Peyer's patch (tissue), 4 donors: ENCODE data around the gene FOXI1.

Experiments
- POLR2A ChIP-seq, 2 donors: fragments of 450-650 bp; IDR thresholded peaks; one replicate each; pipeline ENCODE4 v1.5.1; 2017; ENCODE audit warnings: antibody characterized with exemption in 2 of 2, mild to moderate bottlenecking in 2 of 2, moderate library complexity in 2 of 2
- TF ChIP-seq, protein P1 (sequence below), 6 experiments: fragments of 450-650 bp in 4 of 6; fragments of 200-600 bp in 2 of 6; sonication (generic) in 1 of 6; IDR thresholded peaks; one replicate each; pipeline ENCODE4 v1.5.1; 2017 to 2019; ENCODE audit warnings: antibody characterized with exemption in 6 of 6, mild to moderate bottlenecking in 3 of 6, moderate library complexity in 1 of 6

DNA sequence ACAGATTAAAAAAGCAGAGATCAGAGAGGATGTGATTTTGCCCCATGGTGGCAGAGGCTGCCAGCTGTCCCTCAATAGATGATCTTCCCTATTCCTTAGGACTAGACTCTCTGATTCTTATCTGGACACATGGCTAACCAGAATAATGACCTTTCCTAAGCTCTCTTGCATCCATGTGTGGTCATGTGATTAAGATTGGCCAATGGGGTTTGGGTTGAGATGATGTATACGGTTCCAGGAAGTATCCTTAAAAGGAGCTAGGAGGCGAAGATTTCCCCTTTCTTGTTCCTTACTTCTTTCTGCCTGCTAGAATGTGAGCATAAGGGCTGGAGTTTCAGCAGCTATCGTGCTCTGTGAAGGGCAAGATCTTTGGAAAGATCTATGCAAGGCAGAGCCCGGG, 39.8 kb downstream of the FOXI1 start:
- no peak for TF ChIP-seq POLR2A (IDR thresholded peaks at IDR 0.05)
- TF ChIP-seq, protein P1, sequence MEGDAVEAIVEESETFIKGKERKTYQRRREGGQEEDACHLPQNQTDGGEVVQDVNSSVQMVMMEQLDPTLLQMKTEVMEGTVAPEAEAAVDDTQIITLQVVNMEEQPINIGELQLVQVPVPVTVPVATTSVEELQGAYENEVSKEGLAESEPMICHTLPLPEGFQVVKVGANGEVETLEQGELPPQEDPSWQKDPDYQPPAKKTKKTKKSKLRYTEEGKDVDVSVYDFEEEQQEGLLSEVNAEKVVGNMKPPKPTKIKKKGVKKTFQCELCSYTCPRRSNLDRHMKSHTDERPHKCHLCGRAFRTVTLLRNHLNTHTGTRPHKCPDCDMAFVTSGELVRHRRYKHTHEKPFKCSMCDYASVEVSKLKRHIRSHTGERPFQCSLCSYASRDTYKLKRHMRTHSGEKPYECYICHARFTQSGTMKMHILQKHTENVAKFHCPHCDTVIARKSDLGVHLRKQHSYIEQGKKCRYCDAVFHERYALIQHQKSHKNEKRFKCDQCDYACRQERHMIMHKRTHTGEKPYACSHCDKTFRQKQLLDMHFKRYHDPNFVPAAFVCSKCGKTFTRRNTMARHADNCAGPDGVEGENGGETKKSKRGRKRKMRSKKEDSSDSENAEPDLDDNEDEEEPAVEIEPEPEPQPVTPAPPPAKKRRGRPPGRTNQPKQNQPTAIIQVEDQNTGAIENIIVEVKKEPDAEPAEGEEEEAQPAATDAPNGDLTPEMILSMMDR (IDR thresholded peaks at IDR 0.05), result no peak
